ENCODE results near the gene GAREM2.

GRCh38 chr2:26126074-26126473 lies 46.8 kb upstream of the GAREM2 start:
- TF ChIP-seq PBX3 (IDR thresholded peaks at IDR 0.05) = no peak
- TF ChIP-seq CTCF (IDR thresholded peaks at IDR 0.05) = no peak
- TF ChIP-seq RCOR1 (IDR thresholded peaks at IDR 0.05; ENCODE audit: low read length) = no peak
- no peak for TF ChIP-seq RAD21 (IDR thresholded peaks at IDR 0.05; ENCODE audit: low read length)
- TF ChIP-seq SIN3A (IDR thresholded peaks at IDR 0.05; ENCODE audit: borderline replicate concordance, low read depth, low read length) = no peak
- no peak for TF ChIP-seq ZBTB33 (IDR thresholded peaks at IDR 0.05; ENCODE audit: borderline replicate concordance, low read depth)
- no peak for TF ChIP-seq TAF1 (IDR thresholded peaks at IDR 0.05; ENCODE audit: borderline replicate concordance, low read depth, low read length)
- no peak for TF ChIP-seq POLR2AphosphoS5 (IDR thresholded peaks at IDR 0.05; ENCODE audit: low read depth, low read length)
- TF ChIP-seq EP300 (IDR thresholded peaks at IDR 0.05; ENCODE audit: borderline replicate concordance in 1 of 2, low read depth in 1 of 2, low read length in 1 of 2) = no peak
